H1 (cell line): ENCODE results near the gene GAS7. TPM values are rescaled to one million over a fixed set of nuclear protein-coding genes. Genes with fewer than 3 reads are reported as not detected.

ENCODE experiments used
- CHD7 ChIP-seq: fragments of 300-600 bp; sonication (generic); IDR thresholded peaks from 2 replicates; pipeline ENCODE4 v1.7.1; 2012; ENCODE audit warnings: low read length, moderate library complexity, mild to moderate bottlenecking, inconsistent platforms; ENCODE audit not compliant: insufficient replicate concordance
- GTF2F1 ChIP-seq: IDR thresholded peaks from 2 replicates; pipeline ENCODE4 v1.6.1; 2012; ENCODE audit warnings: low read depth, low read length, improper control_type of control experiment, borderline replicate concordance
- POLR2A ChIP-seq, 2 experiments: IDR thresholded peaks; 1 replicate in 1 of 2; 2 replicates in 1 of 2; pipeline ENCODE4 v1.6.1; 2011; ENCODE audit warnings: low read depth in 2 of 2, low read length in 2 of 2, mild to moderate bottlenecking in 2 of 2; ENCODE audit errors: control extremely low read depth in 1 of 2
- polyA plus RNA-seq, 7 experiments: library from polyadenylated mRNA; depleted of rRNA in 3 of 7; stranded (reverse) in 5 of 7; unstranded in 2 of 7; fragments of >200 nt in 5 of 7; fragments of 200-250 nt in 2 of 7; gene quantifications; 1 replicate in 5 of 7; 2 replicates in 1 of 7; 4 replicates in 1 of 7; pipeline versions ENCODE4 v1.2.1 to v1.2.3, GENCODE V29; 2011 to 2013; ENCODE audit warnings: missing spikeins in 2 of 7, mixed read lengths in 2 of 7
- total RNA-seq: library from RNA; stranded (reverse); fragmentation: NEBNext Ultra II Directional; extraction: Animal tissue kit (Norgen Biotek cat#: 25700); gene quantifications from 2 replicates; pipeline ENCODE4 v1.2.1, GENCODE V29; 2021

Gene GAS7
- total and polyA plus RNA-seq, 2 of the 8 experiments (the other 6 are each of a cell fraction or from before 2014, with no cell fraction given), result 5.0 to 14.5 TPM

DNA sequence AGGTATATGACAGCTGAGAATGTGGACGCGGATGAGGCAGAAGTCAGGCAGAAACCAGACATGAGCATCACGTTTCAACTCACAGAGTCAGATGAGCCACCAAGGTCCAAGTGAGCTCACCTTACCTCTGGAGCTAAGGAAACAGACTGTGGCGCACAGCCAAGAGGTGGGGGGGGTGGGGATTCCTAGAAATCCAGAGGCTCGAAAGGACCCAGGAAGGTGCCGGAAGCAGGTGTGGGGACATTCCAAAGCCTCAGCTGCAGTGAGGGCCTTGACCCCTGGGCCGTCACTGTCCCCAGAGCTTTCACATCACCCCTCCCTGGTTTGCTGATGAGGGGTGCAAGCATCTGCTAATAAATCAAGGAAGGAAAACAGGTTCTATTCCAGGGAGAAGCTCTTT, 264.1 kb downstream of the GAS7 start (continued):
- TF ChIP-seq CHD7, result no peak
- no peak for TF ChIP-seq GTF2F1
- TF ChIP-seq POLR2A (IDR thresholded peaks at IDR 0.05; ENCODE audit: control extremely low read depth in 1 of 2, low read depth in 2 of 2, low read length in 2 of 2), result no peak
